Cardiac muscle cell (in vitro differentiated cells and primary cell): Measurements from ENCODE around the gene CA10. TPM values are rescaled to one million over a fixed set of nuclear protein-coding genes. Genes with fewer than 3 reads are reported as not detected.

ENCODE experiments used
- DNase-seq, 2 donors: peaks; one replicate each; pipeline versions ENCODE4 v3.0.0 to v3.0.0-alpha.2; 2010 to 2017; ENCODE audit warnings: low read depth in 1 of 2, low spot score in 1 of 2
- H3K27ac ChIP-seq: fragments of 200-600 bp; sonication (generic); 2 replicates; pipeline ENCODE4 v1.5.1; 2016
- H3K27me3 ChIP-seq: fragments of 200-600 bp; sonication (generic); 2 replicates; pipeline ENCODE4 v1.6.0; 2016; ENCODE audit warnings: control low read depth
- H3K36me3 ChIP-seq: fragments of 200-600 bp; sonication (generic); 2 replicates; pipeline ENCODE4 v1.5.1; 2016; ENCODE audit warnings: control low read depth
- H3K4me1 ChIP-seq: fragments of 200-600 bp; sonication (generic); 2 replicates; pipeline ENCODE4 v1.8.1; 2017; ENCODE audit warnings: low read depth, mild to moderate bottlenecking, mixed run types
- H3K4me3 ChIP-seq: fragments of 200-600 bp; sonication (generic); 2 replicates; pipeline ENCODE4 v1.5.1; 2016; ENCODE audit warnings: mild to moderate bottlenecking
- H3K9me3 ChIP-seq: fragments of 200-600 bp; sonication (generic); 2 replicates; pipeline ENCODE4 v1.5.1; 2017; ENCODE audit warnings: low read depth, mild to moderate bottlenecking, control low read depth
- polyA plus RNA-seq: library from polyadenylated mRNA; unstranded; fragments of >200 nt; fragmentation: Nextera tagmentation; extraction: Ambion mirVana; gene quantifications from 2 replicates; pipeline ENCODE4 v1.2.1, GENCODE V29; 2016
- total RNA-seq: library from RNA; depleted of rRNA; stranded (reverse); fragments of >200 nt; gene quantifications from 2 replicates; pipeline ENCODE4 v1.2.3, GENCODE V29; 2016
- TF ChIP-seq, protein P1 (sequence below): IDR thresholded peaks from 2 replicates; pipeline ENCODE4 v1.5.1; 2012; ENCODE audit warnings: low read depth, mild to moderate bottlenecking, low read length

The CA10 gene
- total and polyA plus RNA-seq, 2 experiments from 2014 or later = not detected

DNA sequence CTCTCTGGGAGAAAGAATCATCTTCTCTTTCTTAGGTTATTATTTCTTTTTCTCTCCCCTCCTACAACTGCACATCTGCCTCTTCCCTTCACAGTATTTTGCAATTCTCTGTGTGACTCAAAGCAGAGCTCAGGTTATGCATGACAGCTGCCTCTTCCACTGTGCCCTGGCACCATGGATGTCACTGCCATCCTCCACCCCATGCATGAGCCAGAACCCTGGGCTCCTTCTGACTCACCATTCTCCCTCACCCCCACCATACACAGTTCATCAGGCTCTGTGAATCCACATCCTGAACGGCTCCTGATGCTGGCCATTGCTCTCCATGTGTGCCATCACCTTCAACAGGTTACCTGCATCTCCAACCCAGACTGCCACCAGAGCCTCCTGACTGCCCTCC is 23.9 kb downstream of the CA10 start:
- Histone ChIP-seq H3K4me3 (no peak overlapping the region), H3K36me3 (no peaks in the 10 kb centered on the region), H3K27me3 (no peaks in the 10 kb centered on the region), H3K27ac (no peak overlapping the region), H3K4me1 (peaks cover 5% of the 10 kb centered on the region), H3K9me3 (no peaks in the 10 kb centered on the region)
- TF ChIP-seq, protein P1, sequence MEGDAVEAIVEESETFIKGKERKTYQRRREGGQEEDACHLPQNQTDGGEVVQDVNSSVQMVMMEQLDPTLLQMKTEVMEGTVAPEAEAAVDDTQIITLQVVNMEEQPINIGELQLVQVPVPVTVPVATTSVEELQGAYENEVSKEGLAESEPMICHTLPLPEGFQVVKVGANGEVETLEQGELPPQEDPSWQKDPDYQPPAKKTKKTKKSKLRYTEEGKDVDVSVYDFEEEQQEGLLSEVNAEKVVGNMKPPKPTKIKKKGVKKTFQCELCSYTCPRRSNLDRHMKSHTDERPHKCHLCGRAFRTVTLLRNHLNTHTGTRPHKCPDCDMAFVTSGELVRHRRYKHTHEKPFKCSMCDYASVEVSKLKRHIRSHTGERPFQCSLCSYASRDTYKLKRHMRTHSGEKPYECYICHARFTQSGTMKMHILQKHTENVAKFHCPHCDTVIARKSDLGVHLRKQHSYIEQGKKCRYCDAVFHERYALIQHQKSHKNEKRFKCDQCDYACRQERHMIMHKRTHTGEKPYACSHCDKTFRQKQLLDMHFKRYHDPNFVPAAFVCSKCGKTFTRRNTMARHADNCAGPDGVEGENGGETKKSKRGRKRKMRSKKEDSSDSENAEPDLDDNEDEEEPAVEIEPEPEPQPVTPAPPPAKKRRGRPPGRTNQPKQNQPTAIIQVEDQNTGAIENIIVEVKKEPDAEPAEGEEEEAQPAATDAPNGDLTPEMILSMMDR = no peak
- DNase-seq = no peak

DNA sequence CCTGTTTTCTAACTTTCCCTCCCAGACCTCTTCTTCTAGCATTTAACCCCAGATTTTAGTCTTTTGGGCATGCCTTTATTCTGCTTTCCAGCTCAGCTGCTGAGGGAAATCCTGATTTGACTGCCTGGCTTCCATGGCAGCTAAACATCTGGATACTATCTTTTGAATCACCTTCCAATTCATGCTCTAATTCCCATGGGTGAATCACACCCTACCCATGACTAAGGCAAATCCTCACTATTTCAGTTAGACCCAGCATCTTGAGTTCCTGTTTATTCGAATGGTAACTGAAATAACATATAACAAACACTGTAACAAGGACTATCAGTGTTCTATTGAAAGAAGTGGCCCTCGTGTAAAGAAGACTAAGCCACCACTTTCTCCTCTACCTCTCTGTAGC is 29.8 kb downstream of the CA10 start:
- TF ChIP-seq, protein P1 = no peak
- H3K4me1 ChIP-seq = no peaks in the 10 kb centered on the region
- no peaks in the 10 kb centered on the region for H3K9me3 ChIP-seq
- DNase-seq = no peak
- no peak overlapping the region for H3K27ac ChIP-seq
- no peaks in the 10 kb centered on the region for H3K36me3 ChIP-seq
- H3K27me3 ChIP-seq = no peaks in the 10 kb centered on the region
- no peak overlapping the region for H3K4me3 ChIP-seq

DNA sequence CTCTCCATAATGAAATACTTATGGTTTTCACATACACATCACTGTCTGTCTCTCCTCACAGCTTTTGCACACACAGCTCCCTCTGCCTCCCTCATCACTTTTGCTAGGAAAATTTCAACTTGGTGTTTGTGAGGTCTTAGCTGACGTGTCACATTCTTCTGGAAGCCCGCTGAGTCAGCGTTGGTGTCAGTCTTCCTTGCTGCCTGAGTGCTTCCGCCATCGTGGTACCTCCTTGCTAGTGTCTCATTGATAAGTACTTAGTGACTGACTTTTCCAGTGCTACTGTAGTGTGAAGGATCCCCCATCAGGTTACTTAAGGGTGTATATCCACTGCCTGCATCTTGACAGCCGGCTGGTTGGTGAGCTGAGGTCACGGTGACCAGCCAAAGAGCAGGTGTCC is 33.5 kb downstream of the CA10 start:
- Histone ChIP-seq H3K27me3 (no peaks in the 10 kb centered on the region), H3K36me3 (no peaks in the 10 kb centered on the region), H3K9me3 (no peaks in the 10 kb centered on the region), H3K27ac (no peak overlapping the region), H3K4me3 (no peak overlapping the region), H3K4me1 (no peaks in the 10 kb centered on the region)
- no peak for DNase-seq
- TF ChIP-seq, protein P1 = no peak

DNA sequence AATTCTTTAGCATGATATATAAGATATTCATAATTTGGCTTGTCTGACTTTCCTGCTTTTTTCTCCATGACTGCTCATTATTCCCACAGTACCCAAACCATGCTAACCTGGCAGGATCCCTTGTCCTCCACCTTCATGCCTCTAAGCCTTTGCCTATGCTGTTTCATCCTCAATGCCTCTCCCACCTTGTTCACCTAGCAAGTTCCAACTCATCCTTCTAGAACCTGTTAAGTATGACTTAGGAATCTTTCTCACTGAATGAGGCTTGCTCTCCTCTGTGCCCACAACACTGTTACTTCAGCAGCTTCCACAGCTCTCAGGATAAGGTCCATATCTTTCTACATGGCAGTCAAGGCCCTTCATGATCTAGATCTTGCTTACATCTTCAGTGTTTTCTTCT is 34.0 kb downstream of the CA10 start:
- Histone ChIP-seq H3K27ac (no peak overlapping the region), H3K27me3 (no peaks in the 10 kb centered on the region), H3K36me3 (no peaks in the 10 kb centered on the region), H3K9me3 (no peaks in the 10 kb centered on the region), H3K4me1 (no peaks in the 10 kb centered on the region), H3K4me3 (no peak overlapping the region)
- no peak for DNase-seq
- TF ChIP-seq, protein P1 = no peak

DNA sequence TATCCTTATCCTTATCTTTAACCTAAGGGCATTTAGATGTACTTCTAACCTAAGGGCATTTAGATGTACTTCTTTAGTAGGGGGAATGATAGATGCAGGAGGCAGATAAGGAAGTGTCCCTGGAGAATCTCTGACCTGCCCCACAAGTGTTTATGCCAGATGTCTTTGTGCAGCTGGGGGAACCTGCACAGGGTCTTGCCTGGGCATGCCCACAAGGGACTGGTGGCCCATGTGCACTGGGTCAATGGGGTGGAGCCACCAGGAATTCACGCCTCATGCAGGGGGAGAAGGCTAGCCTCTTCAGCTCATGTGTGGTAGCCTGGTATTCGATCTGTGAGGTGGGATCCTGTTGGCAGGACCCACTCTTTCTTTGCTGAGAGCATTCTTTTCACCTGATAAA is 38.0 kb downstream of the CA10 start:
- Histone ChIP-seq H3K9me3 (no peaks in the 10 kb centered on the region), H3K27me3 (no peaks in the 10 kb centered on the region), H3K4me3 (no peak overlapping the region), H3K36me3 (no peaks in the 10 kb centered on the region), H3K4me1 (no peaks in the 10 kb centered on the region), H3K27ac (no peak overlapping the region)
- TF ChIP-seq, protein P1 = no peak
- DNase-seq = no peak
